SH-SY5Y (cell line): ENCODE measurements around the gene SLC41A1.

Source experiments
- GATA2 ChIP-seq: IDR thresholded peaks from 2 replicates; pipeline ENCODE4 v1.6.1; 2011; ENCODE audit warnings: mild to moderate bottlenecking, low read depth, low read length
- GATA3 ChIP-seq: IDR thresholded peaks from 2 replicates; pipeline ENCODE4 v1.6.1; 2011; ENCODE audit warnings: low read depth, mild to moderate bottlenecking, low read length, moderate library complexity

DNA sequence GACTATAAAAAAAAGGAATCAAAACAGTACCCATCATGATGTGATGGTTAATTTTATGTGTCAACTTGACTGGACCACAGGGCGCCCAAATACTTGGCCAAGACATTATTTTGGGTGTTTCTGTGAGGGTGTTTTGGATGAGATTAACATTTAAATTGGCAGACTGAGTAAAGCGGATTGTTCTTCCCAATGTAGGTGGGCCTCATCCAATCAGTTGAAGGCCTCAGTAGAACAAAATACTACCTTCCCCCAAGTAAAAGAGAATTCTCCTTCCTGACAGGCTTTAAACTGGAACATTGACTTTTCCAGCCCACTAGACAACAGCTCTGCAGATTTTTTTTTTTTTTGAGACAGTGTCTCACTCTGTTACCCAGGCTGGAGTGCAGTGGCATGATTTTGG lies 48.4 kb downstream of the SLC41A1 start:
- no peak for TF ChIP-seq GATA2
- TF ChIP-seq GATA3, result no peak
